GM12891 (cell line): ENCODE results near the gene NBDY.
"Not testable (repeated sequence)": the region's sequence is repeated elsewhere in the genome, so short reads cannot be mapped to it uniquely, and the experiment has no call there.

Experiments used
- DNase-seq: peaks from one replicate; pipeline ENCODE4 v3.0.0; 2011; ENCODE audit warnings: low spot score; ENCODE audit not compliant: insufficient read length
- FAIRE-seq: peaks from 2 replicates; lab custom pipeline; 2011; peaks lifted over from hg19 to GRCh38; lab: Jason Lieb, UNC
- PAX5 ChIP-seq: IDR thresholded peaks from 2 replicates; pipeline ENCODE4 v1.6.1; 2011; ENCODE audit warnings: low read length, moderate library complexity, mild to moderate bottlenecking; ENCODE audit not compliant: insufficient read depth, severe bottlenecking
- POLR2A ChIP-seq: IDR thresholded peaks from 2 replicates; pipeline ENCODE4 v1.6.1; 2011; ENCODE audit warnings: low read depth, low read length, control low read depth
- POLR2AphosphoS5 ChIP-seq: IDR thresholded peaks from 2 replicates; pipeline ENCODE4 v1.6.1; 2011; ENCODE audit warnings: low read depth, low read length, control low read depth
- POU2F2 ChIP-seq: IDR thresholded peaks from 2 replicates; pipeline ENCODE4 v1.6.1; 2011; ENCODE audit warnings: low read depth, mild to moderate bottlenecking, control low read depth, low read length, moderate library complexity
- SPI1 ChIP-seq: IDR thresholded peaks from 2 replicates; pipeline ENCODE4 v1.6.1; 2011; ENCODE audit warnings: low read depth, low read length, control low read depth
- TAF1 ChIP-seq: IDR thresholded peaks from 2 replicates; pipeline ENCODE4 v1.6.1; 2011; ENCODE audit warnings: low read depth, low read length, control low read depth

Gene NBDY

GRCh38 chrX:56804867-56805266 is 75.8 kb downstream of the NBDY start:
- FAIRE-seq (no peak), DNase-seq (no peak)
- TF ChIP-seq PAX5 (no peak), POU2F2 (no peak)

- no peak for FAIRE-seq
- TF ChIP-seq POLR2A (no peak), TAF1 (no peak), POLR2AphosphoS5 (no peak), PAX5 (no peak), POU2F2 (no peak), SPI1 (no peak)
- DNase-seq: no peak
Measured at GRCh38 chrX:56805399-56805798, 76.4 kb downstream of the NBDY start.

- not testable (repeated sequence) for DNase-seq, FAIRE-seq
Measured at GRCh38 chrX:56806176-56806575, 77.1 kb downstream of the NBDY start.

DNA sequence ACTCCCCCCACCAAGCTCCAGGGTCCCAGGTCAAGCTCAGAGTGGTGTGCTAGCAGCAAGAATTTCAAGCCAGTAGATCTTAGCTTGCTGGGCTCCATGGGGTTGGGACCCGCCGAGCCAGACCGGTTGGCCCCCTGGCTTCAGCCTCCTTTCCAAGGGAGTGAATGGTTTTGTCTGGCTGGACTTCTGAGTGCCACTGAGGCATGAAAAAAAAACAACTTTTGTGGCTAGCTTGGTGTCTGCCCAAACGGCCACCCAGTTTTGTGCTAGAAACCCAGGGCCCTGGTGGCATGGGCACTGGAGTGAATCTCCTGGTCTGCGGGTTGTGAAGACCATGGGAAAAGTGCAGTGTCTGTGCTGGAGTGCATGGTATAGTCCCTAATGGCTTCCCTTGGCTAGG is 82.6 kb downstream of the NBDY start:
- DNase-seq: no peak
- FAIRE-seq: no peak
- TF ChIP-seq POU2F2 (no peak), PAX5 (no peak), POLR2A (no peak), POLR2AphosphoS5 (no peak), SPI1 (no peak), TAF1 (no peak)

DNA sequence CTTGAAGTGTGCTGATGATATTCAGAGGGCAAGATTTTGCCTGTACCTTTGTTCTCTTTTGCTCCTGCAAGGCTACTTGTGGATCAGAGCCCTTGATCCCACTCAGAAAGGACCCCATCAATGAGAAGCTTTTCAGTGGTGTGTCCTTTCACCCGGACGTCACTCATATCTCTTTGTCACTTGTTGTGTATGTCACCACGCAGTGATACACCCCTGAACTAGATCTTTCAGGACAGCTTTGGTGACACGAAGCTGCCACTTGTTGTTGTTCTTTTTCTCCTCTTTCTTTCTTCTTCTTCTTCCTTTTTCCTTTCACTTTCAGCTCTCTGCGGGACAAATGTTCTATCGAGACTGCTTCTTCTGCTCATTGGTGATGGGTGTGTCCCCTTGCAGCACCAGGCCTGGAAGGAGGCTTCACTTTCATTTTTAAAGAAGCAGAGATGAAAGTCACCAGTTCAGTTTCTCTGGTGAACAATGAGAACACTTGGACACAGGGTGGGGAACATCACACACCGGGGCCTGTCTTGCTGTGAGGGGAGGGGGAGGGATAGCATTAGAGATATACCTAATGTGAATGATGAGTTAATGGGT is 83.6 kb downstream of the NBDY start:
- DNase-seq (no peak), FAIRE-seq (peak; percentile 93)
- no peak for TF ChIP-seq POLR2AphosphoS5
- TF ChIP-seq PAX5: no peak
- TF ChIP-seq POLR2A: no peak
- TF ChIP-seq TAF1: no peak
- TF ChIP-seq POU2F2: no peak
- no peak for TF ChIP-seq SPI1

- FAIRE-seq (no peak), DNase-seq (no peak)
- no peak for TF ChIP-seq TAF1
- no peak for TF ChIP-seq POLR2AphosphoS5
- no peak for TF ChIP-seq PAX5
- no peak for TF ChIP-seq POU2F2
- TF ChIP-seq POLR2A: no peak
- TF ChIP-seq SPI1: no peak
Measured at GRCh38 chrX:56813318-56813837, 84.3 kb downstream of the NBDY start.

- DNase-seq (no peak), FAIRE-seq (no peak)
- TF ChIP-seq POU2F2 (no peak), PAX5 (no peak), TAF1 (no peak), SPI1 (peak; percentile 63)
Measured at GRCh38 chrX:56817179-56817578, 88.1 kb downstream of the NBDY start.

DNA sequence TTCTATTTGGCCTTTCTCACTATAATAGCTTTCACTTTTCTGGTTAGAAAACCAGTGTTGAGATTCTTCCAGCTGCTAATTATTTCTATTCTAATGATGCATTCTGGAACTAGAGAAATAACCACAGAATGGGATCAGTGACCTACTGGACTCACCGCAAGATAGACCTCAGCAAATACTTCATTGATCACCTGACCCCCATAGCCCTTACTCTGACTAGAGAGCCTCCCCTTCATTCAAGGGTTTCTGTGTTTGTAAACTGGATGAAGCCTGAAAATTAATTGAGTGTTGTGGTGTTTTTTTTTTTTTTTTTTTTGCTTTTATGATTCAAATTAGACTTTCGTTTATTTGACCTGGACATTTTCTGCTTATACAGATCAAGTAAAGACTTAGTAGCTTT is 97.0 kb downstream of the NBDY start:
- TF ChIP-seq POLR2AphosphoS5 (no peak), SPI1 (no peak), TAF1 (no peak), POLR2A (no peak), POU2F2 (no peak), PAX5 (no peak)
- FAIRE-seq (no peak), DNase-seq (no peak)

GRCh38 chrX:56833626-56834025 is 104.6 kb downstream of the NBDY start:
- TF ChIP-seq TAF1: no peak
- no peak for TF ChIP-seq SPI1
- no peak for TF ChIP-seq PAX5
- no peak for FAIRE-seq
- no peak for DNase-seq

DNA sequence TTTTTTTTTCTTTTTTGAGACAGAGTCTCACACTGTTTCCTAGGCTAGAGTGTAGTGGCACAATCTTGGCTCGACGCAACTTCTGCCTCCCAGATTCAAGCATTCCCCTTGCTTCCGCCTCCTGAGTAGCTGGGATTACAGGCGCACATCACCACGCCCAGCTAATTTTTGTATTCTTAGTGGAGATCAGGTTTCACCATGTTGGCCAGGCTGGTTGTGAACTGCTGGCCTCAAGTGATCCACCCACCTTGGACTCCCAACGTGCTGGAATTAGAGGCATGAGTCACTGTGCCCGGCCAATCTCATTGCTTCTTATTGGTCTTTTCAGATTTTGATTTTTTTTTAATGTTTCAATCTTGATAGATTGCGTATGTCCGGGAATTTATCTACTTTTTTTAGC is 124.4 kb downstream of the NBDY start:
- DNase-seq (no peak), FAIRE-seq (no peak)
- TF ChIP-seq SPI1: no peak
- TF ChIP-seq POLR2AphosphoS5: no peak
- TF ChIP-seq POLR2A: no peak
- TF ChIP-seq PAX5: no peak
- TF ChIP-seq TAF1: no peak
- no peak for TF ChIP-seq POU2F2

GRCh38 chrX:56857042-56857441 is 128.0 kb downstream of the NBDY start:
- DNase-seq (no peak), FAIRE-seq (no peak)
- no peak for TF ChIP-seq TAF1
- TF ChIP-seq POLR2A: no peak
- no peak for TF ChIP-seq POLR2AphosphoS5
- no peak for TF ChIP-seq SPI1
- TF ChIP-seq POU2F2: no peak
- no peak for TF ChIP-seq PAX5
